Measurements from ENCODE around the gene ART5.
"Not testable (repeated sequence)": the region's sequence is repeated elsewhere in the genome, so short reads cannot be mapped to it uniquely, and the experiment has no call there.

The ART5 gene

GRCh38 chr11:3611976-3612678, 29.7 kb downstream of the ART5 start:
- no peak for TF ChIP-seq CTCF (conservative IDR thresholded peaks at IDR 0.05; ENCODE audit: low read length)
- H3K4me3 ChIP-seq (ENCODE audit: low read length), result no peak overlapping the region
- no peak for DNase-seq (ENCODE audit: low read depth)

- no peak for DNase-seq (ENCODE audit: low read depth)
- no peak for TF ChIP-seq CTCF (conservative IDR thresholded peaks at IDR 0.05; ENCODE audit: low read length)
- H3K4me3 ChIP-seq (ENCODE audit: low read length), result no peak overlapping the region
Observed at GRCh38 chr11:3610846-3611245, 30.9 kb downstream of the ART5 start.

GRCh38 chr11:3609416-3610265, 32.2 kb downstream of the ART5 start:
- DNase-seq (ENCODE audit: low read depth), result peak; percentile 22
- no peak overlapping the region for H3K4me3 ChIP-seq (ENCODE audit: low read length)
- TF ChIP-seq CTCF (conservative IDR thresholded peaks at IDR 0.05; ENCODE audit: low read length), result peak; percentile 94

- no peak overlapping the region for H3K4me3 ChIP-seq (ENCODE audit: low read length)
- no peak for DNase-seq (ENCODE audit: low read depth)
- no peak for TF ChIP-seq CTCF (conservative IDR thresholded peaks at IDR 0.05; ENCODE audit: low read length)
Observed at GRCh38 chr11:3605771-3606203, 36.0 kb downstream of the ART5 start.

GRCh38 chr11:3605283-3605662, 36.5 kb downstream of the ART5 start:
- no peak for TF ChIP-seq CTCF (conservative IDR thresholded peaks at IDR 0.05; ENCODE audit: low read length)
- DNase-seq (ENCODE audit: low read depth), result no peak
- H3K4me3 ChIP-seq (ENCODE audit: low read length), result no peak overlapping the region

- no peak overlapping the region for H3K4me3 ChIP-seq (ENCODE audit: low read length)
- no peak for DNase-seq (ENCODE audit: low read depth)
- TF ChIP-seq CTCF (conservative IDR thresholded peaks at IDR 0.05; ENCODE audit: low read length), result no peak
Observed at GRCh38 chr11:3604167-3604566, 37.6 kb downstream of the ART5 start.

- H3K4me3 ChIP-seq (ENCODE audit: low read length); DNase-seq (ENCODE audit: low read depth): not testable (repeated sequence)
Observed at GRCh38 chr11:3600201-3600600, 41.6 kb downstream of the ART5 start.

GRCh38 chr11:3597743-3598142, 44.0 kb downstream of the ART5 start:
- not testable (repeated sequence) for DNase-seq (ENCODE audit: low read depth); H3K4me3 ChIP-seq (ENCODE audit: low read length)

- not testable (repeated sequence) for DNase-seq (ENCODE audit: low read depth)
Observed at GRCh38 chr11:3591326-3591725, 50.5 kb downstream of the ART5 start.

GRCh38 chr11:3590193-3590592, 51.6 kb downstream of the ART5 start:
- not testable (repeated sequence) for DNase-seq (ENCODE audit: low read depth); H3K4me3 ChIP-seq (ENCODE audit: low read length)

More at GRCh38 chr11:3591326-3591725, 50.5 kb downstream of the ART5 start:
- not testable (repeated sequence) for H3K4me3 ChIP-seq (ENCODE audit: low read length)

- not testable (repeated sequence) for H3K4me3 ChIP-seq (ENCODE audit: low read length); DNase-seq (ENCODE audit: low read depth)
Observed at GRCh38 chr11:3588776-3589175, 53.0 kb downstream of the ART5 start.
